Astrocyte (in vitro differentiated cells and primary cell): Measurements from ENCODE around the gene CDC42BPA.

Experiments
- CTCF ChIP-seq: IDR thresholded peaks from 2 replicates; pipeline ENCODE4 v1.5.1; 2011; ENCODE audit warnings: low read depth, mild to moderate bottlenecking, inconsistent platforms, low read length, moderate library complexity; ENCODE audit not compliant: insufficient read depth
- EZH2 ChIP-seq: IDR thresholded peaks from 2 replicates; pipeline ENCODE4 v1.6.1; 2012; ENCODE audit warnings: mild to moderate bottlenecking, low read length, inconsistent platforms; ENCODE audit not compliant: insufficient read depth

- TF ChIP-seq EZH2 (no peak), CTCF (no peak)
These were observed 36.9 kb downstream of the CDC42BPA start for GRCh38 chr1:227281371-227281770.
